Measurements from ENCODE around the gene COPS9.
A peak's percentile ranks its signal among the peaks of the same experiment; 100 is the strongest.

The COPS9 gene

DNA sequence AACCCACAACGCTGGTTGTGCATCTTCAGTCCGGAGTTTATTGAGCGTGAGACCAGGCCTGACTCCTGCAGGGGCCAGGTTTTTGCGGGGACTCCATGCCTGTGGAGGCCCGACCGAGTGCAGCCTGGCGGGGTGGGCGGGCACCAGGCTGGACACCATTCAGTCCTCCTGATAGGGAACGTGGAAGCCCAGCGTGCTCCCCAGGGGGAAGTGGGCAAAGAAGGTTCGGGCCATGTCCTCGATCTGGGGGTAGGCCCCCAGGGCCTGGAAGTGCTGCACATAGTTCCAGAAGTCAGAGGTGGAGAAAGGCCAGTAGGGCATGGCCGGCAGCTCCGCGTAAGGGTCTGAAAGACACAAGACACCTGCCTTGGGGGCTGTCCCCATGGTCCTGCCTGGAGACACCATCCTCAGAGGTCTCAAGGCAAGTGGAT, 2.9 kb upstream of the COPS9 start:
- H3K4me2 ChIP-seq (ENCODE audit: low read length): no peak overlapping the region
- peaks cover 26% of the 10 kb centered on the region for H3K27me3 ChIP-seq (ENCODE audit: control insufficient read depth, insufficient read depth, low read length)

DNA sequence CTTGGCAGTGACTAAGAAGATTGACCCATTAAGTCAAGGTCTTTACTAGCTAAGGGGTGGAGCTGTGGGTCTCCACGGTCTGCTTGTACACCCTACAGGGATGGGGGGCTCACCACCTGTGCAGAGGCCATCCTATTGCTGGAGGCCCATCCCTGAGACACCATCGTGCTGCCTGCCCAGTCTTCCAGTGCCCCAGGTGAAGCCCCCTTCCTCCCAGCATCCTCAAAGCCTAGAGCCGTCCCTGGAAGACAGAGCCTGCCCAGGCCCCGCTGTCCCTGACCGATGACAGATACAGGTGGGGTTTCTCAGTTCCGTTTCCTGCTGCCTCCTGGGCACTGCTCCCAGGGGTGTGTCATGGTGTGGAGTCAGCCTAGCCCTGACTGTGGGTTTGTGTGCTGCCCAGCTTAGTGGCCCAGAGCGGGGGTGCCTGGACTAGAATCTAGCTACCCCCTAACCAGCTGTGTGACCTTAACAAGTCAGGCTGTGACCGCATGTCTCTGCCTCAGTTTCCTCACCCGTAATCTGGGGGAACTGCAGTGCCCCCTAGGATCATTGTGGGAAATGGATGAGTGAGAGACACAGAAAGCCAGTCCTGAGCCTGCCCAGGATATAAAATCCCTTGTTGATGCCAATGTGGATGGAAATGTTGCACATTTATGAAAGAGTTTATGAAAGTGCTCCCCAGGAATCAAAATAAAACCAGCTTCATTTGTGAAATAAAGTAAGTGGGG, 2.3 kb upstream of the COPS9 start:
- H3K4me1 ChIP-seq (ENCODE audit: control insufficient read depth, insufficient read depth, low read length): peaks cover 17% of the 10 kb centered on the region
- peaks cover 25% of the 10 kb centered on the region for H3K27me3 ChIP-seq (ENCODE audit: control insufficient read depth, insufficient read depth, low read length)

More for the DNA sequence above, 2.9 kb upstream of the COPS9 start:
- Histone ChIP-seq H3K9me3 (replicated peaks; ENCODE audit: low read length) (no peaks in the 10 kb centered on the region), H3K4me1 (ENCODE audit: control insufficient read depth, insufficient read depth, low read length) (peaks cover 17% of the 10 kb centered on the region), H3K9ac (ENCODE audit: low read depth, low read length) (no peak overlapping the region), H3K36me3 (ENCODE audit: insufficient read depth, low read length) (no peaks in the 10 kb centered on the region), H3K4me3 (ENCODE audit: low read length) (no peak overlapping the region)

DNA sequence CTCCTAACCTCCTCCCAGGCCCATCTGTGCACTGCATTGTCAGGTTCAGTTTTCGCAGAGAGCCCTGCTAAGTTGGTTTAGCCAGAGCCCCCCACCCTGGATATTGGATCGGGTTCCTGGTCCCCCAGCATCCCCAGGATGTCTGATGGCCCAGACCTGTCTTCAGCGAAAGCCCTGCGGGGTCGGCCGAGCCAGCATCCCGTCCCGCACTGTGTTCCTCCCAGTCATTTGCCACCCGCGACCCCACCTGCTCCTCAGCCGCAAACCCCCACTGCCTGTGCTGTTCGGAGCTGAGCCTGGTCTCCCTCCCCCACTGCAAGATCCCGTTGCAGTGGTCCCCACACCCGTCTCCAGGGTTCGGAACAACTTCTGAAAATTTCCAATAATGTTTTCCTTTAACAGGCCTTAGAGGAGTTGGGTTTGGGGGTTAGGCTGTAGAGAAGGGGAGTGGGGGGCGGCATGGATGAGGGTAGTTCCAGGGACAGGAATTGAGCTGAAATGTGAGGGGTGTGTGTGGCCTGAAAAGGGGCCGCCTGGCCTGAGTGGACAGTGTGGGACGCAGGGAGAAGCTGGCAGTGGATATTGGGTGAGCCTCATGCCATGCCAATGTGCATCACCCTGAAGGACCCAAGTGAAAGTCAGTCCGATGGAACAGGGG, 1.6 kb upstream of the COPS9 start:
- no peak overlapping the region for H3K4me3 ChIP-seq (ENCODE audit: low read length)
- no peak overlapping the region for H3K9ac ChIP-seq (ENCODE audit: low read depth, low read length)
- H3K36me3 ChIP-seq (ENCODE audit: insufficient read depth, low read length): peaks cover 12% of the 10 kb centered on the region
- H3K9me3 ChIP-seq (replicated peaks; ENCODE audit: low read length): no peaks in the 10 kb centered on the region
- no peak overlapping the region for H3K4me2 ChIP-seq (ENCODE audit: low read length)
- H3K27me3 ChIP-seq (ENCODE audit: control insufficient read depth, insufficient read depth, low read length): peaks cover 18% of the 10 kb centered on the region
- H3K4me1 ChIP-seq (ENCODE audit: control insufficient read depth, insufficient read depth, low read length): peaks cover 17% of the 10 kb centered on the region

More for the DNA sequence above, 2.3 kb upstream of the COPS9 start:
- Histone ChIP-seq H3K36me3 (ENCODE audit: insufficient read depth, low read length) (peaks cover 6% of the 10 kb centered on the region), H3K4me3 (ENCODE audit: low read length) (no peak overlapping the region), H3K9ac (ENCODE audit: low read depth, low read length) (no peak overlapping the region), H3K9me3 (replicated peaks; ENCODE audit: low read length) (no peaks in the 10 kb centered on the region), H3K4me2 (ENCODE audit: low read length) (no peak overlapping the region)

DNA sequence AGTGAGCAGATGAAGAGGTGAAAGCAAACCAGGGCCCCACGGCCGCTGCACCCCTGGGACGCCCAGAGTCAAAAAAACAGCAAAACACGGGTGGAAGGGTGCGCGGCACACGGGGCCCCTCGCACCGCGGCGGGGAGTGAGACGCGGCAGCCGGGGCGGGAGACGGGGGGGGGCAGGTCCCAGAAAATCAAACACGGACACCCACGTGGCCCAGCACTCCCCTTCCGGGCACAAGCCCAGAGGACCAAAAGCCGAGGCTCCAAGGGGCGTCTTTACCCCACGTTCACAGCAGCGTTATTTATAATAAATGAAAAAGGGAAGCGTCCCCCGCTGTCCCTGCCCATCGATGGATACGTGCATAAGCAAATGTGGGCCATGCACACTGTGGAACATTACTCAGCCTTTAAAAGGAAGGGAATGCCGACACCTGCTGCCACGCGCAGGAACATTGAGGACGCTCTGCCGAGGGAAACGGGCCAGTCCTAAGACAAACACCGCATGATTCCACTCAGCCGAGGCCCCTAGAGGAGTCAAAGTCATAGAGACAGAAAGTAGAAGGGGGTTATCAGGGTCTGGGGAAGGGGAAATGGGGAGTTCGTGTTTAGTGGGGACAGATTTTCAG, 677 bp upstream of the COPS9 start:
- H3K9ac ChIP-seq (ENCODE audit: low read depth, low read length): peak overlapping the region; percentile 89
- H3K4me2 ChIP-seq (ENCODE audit: low read length): peak overlapping the region; percentile 86
- peaks cover 22% of the 10 kb centered on the region for H3K36me3 ChIP-seq (ENCODE audit: insufficient read depth, low read length)
- peak overlapping the region; percentile 88 for H3K4me3 ChIP-seq (ENCODE audit: low read length)
- peaks cover 17% of the 10 kb centered on the region for H3K4me1 ChIP-seq (ENCODE audit: control insufficient read depth, insufficient read depth, low read length)
- H3K9me3 ChIP-seq (replicated peaks; ENCODE audit: low read length): no peaks in the 10 kb centered on the region
- H3K27me3 ChIP-seq (ENCODE audit: control insufficient read depth, insufficient read depth, low read length): peaks cover 10% of the 10 kb centered on the region

DNA sequence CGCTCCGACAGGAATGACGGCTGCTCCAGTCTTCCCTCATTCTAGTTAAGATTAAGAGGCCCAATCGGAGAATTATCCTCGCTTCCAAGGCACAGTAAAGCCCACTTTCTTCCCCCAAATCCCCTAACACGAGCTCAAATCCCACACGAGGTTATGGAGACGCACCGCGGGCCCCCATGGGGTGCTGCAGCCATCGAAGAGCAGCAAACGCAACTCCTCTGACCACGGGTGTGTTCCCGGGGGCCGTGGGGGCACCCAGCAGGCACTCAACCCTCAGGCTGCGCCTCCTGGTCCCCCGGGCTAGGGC, 446 bp downstream of the COPS9 start:
- Histone ChIP-seq H3K9ac (ENCODE audit: low read depth, low read length) (peak overlapping the region; percentile 89), H3K4me2 (ENCODE audit: low read length) (peak overlapping the region; percentile 92), H3K4me1 (ENCODE audit: control insufficient read depth, insufficient read depth, low read length) (peaks cover 17% of the 10 kb centered on the region), H3K36me3 (ENCODE audit: insufficient read depth, low read length) (peaks cover 32% of the 10 kb centered on the region), H3K27me3 (ENCODE audit: control insufficient read depth, insufficient read depth, low read length) (no peaks in the 10 kb centered on the region), H3K4me3 (ENCODE audit: low read length) (peak overlapping the region; percentile 88), H3K9me3 (replicated peaks; ENCODE audit: low read length) (no peaks in the 10 kb centered on the region)

DNA sequence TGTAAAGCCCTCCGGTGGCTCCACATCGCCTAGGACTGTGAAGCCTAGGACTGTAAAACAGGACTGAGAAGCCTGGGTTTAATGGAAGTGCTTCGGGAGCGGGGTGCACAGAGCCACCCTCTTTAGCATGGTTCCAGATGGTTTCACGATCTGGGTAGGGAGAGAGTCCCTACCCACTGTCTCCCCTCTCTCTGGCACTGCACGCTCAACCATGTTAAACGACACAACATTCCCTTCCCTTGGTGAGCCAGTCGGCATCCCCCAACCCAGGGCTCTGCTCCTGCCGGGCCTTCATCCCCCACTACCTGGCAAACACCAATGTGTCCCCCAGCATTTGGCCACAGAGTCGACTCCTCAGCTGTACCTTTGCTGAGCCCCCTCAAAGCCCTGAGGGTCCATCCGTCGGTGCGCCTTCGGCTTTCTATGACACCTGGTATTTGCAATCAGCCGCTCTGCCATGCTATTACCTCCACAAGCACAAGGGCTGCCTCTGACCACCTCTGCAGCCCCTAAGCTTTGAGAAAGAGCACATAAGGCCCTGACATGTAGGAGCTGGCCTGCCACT, 1.1 kb downstream of the COPS9 start:
- H3K9ac ChIP-seq (ENCODE audit: low read depth, low read length): peak overlapping the region; percentile 89
- H3K4me1 ChIP-seq (ENCODE audit: control insufficient read depth, insufficient read depth, low read length): peaks cover 17% of the 10 kb centered on the region

DNA sequence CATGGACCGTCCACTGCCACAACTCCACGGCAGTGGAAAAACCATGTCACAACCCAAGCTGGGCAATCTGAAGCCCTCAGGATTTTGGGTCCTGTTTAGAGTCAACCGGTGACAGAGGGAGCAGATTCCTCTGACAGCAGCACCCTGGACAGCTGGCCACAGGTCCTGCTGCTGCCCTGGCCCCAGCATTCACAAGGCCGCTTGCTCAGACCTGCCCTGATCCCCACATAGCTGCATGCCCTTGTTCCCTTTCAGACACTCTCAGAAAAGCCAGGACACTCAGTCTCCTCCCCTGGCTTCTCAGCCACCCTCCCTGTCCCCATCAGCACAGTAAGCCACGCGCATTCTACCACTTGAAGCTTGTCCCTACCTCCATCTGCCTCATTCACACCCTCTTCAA, 1.6 kb downstream of the COPS9 start:
- Histone ChIP-seq H3K9ac (ENCODE audit: low read depth, low read length) (peak overlapping the region; percentile 89), H3K4me1 (ENCODE audit: control insufficient read depth, insufficient read depth, low read length) (peaks cover 17% of the 10 kb centered on the region), H3K27me3 (ENCODE audit: control insufficient read depth, insufficient read depth, low read length) (no peaks in the 10 kb centered on the region), H3K9me3 (replicated peaks; ENCODE audit: low read length) (no peaks in the 10 kb centered on the region), H3K36me3 (ENCODE audit: insufficient read depth, low read length) (peaks cover 44% of the 10 kb centered on the region), H3K4me3 (ENCODE audit: low read length) (peak overlapping the region; percentile 88), H3K4me2 (ENCODE audit: low read length) (peak overlapping the region; percentile 92)

More for the DNA sequence above, 1.1 kb downstream of the COPS9 start:
- Histone ChIP-seq H3K9me3 (replicated peaks; ENCODE audit: low read length) (no peaks in the 10 kb centered on the region), H3K36me3 (ENCODE audit: insufficient read depth, low read length) (peaks cover 38% of the 10 kb centered on the region), H3K27me3 (ENCODE audit: control insufficient read depth, insufficient read depth, low read length) (no peaks in the 10 kb centered on the region), H3K4me3 (ENCODE audit: low read length) (peak overlapping the region; percentile 88), H3K4me2 (ENCODE audit: low read length) (peak overlapping the region; percentile 92)

DNA sequence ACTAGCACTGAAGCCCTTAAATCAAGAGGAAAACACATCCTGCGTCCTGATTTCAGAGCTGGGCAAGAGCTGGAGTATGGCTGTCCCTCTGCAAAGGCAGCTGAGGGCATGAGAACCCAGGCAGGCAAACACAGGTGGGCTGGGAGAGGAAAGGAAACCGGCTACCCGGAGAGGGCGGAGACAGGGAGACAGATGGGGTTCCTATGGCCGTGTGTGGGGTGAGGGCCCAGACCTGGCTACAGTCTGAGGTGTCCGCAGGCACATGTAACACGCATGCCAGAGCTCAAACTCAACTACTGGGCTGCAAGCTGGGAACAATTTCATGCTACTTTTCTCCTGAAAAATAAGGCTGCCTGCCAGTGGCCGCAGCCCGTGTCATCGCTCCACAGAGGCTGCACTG, 2.7 kb downstream of the COPS9 start:
- peak overlapping the region; percentile 92 for H3K4me2 ChIP-seq (ENCODE audit: low read length)
- no peak overlapping the region for H3K4me3 ChIP-seq (ENCODE audit: low read length)
- no peak overlapping the region for H3K9ac ChIP-seq (ENCODE audit: low read depth, low read length)
- no peaks in the 10 kb centered on the region for H3K9me3 ChIP-seq (replicated peaks; ENCODE audit: low read length)
- no peaks in the 10 kb centered on the region for H3K27me3 ChIP-seq (ENCODE audit: control insufficient read depth, insufficient read depth, low read length)
- peaks cover 52% of the 10 kb centered on the region for H3K36me3 ChIP-seq (ENCODE audit: insufficient read depth, low read length)
- H3K4me1 ChIP-seq (ENCODE audit: control insufficient read depth, insufficient read depth, low read length): peaks cover 17% of the 10 kb centered on the region

DNA sequence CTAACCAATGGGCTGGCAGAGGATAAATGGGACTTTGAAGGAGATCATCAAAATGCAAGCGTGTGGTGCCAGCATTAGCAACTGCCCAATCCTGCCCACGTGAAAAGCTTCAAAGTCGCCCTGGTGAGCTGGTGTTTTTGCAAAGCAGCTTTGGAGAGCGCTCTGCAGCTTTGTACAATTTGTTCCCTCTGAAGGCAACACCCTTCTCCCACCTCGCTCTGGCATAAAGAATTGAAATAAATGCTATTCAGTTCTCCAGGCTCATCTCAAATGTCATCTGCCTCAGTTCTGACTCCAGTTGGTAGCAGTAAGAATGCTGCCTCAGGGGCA, 3.5 kb downstream of the COPS9 start:
- Histone ChIP-seq H3K4me3 (ENCODE audit: low read length) (no peak overlapping the region), H3K4me2 (ENCODE audit: low read length) (no peak overlapping the region), H3K9me3 (replicated peaks; ENCODE audit: low read length) (no peaks in the 10 kb centered on the region), H3K36me3 (ENCODE audit: insufficient read depth, low read length) (peaks cover 60% of the 10 kb centered on the region), H3K27me3 (ENCODE audit: control insufficient read depth, insufficient read depth, low read length) (no peaks in the 10 kb centered on the region), H3K9ac (ENCODE audit: low read depth, low read length) (no peak overlapping the region), H3K4me1 (ENCODE audit: control insufficient read depth, insufficient read depth, low read length) (peaks cover 17% of the 10 kb centered on the region)

DNA sequence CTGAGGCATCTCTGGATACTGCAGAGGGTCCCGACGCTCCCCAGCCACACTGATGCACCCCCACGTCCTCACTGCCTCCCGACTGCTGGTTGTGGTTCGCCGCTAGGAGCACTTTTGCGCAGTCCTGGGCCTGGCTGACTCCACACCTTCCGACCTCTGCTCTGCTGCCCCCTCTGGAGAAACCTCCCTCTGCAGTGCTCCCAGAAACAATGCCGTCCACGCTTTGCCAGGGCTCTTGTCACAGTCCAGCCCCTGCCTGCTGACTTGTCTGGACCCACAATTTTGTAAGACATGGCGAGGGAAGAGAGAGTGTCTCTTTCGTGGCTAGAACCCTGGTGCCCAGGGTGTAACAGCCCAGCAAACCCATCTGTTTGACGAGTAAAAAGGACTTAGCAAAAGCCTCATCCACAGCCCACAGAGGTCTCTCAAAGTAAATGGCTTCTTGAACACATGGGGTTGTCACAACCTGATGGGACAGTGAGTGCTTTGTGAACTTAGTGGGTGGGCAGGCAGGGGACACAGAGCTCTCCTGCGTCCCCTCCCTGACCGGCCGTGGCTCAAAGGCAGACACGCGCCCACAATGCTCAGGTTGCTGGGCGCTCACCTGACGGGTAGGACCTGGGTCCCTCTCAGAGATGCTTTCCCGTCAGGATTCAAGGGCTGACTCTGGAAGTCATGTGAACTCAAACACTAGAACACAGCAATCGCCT, 4.0 kb downstream of the COPS9 start:
- Histone ChIP-seq H3K9ac (ENCODE audit: low read depth, low read length) (no peak overlapping the region), H3K36me3 (ENCODE audit: insufficient read depth, low read length) (peaks cover 65% of the 10 kb centered on the region), H3K27me3 (ENCODE audit: control insufficient read depth, insufficient read depth, low read length) (no peaks in the 10 kb centered on the region), H3K4me1 (ENCODE audit: control insufficient read depth, insufficient read depth, low read length) (peaks cover 17% of the 10 kb centered on the region), H3K4me2 (ENCODE audit: low read length) (no peak overlapping the region), H3K4me3 (ENCODE audit: low read length) (no peak overlapping the region), H3K9me3 (replicated peaks; ENCODE audit: low read length) (no peaks in the 10 kb centered on the region)

DNA sequence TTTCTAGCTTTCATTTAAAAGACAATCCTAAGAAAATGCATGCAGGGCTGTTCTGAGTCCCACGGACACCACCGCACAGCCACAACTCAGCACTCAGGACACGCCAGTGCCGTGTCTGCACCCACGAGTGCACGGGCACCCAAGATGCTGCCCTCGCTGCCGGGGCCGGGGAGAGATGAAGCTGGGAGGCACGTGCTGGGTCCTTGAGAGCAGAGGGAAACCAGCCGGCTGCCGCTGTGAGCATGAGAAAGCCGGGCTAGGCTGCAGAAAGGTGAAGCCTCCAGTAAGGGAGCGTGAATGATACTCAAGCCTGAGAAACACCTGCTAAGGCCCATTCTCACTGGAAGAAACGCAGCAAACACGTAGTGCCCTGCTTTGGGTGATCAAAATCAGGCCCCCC, 4.8 kb downstream of the COPS9 start:
- Histone ChIP-seq H3K4me1 (ENCODE audit: control insufficient read depth, insufficient read depth, low read length) (peaks cover 13% of the 10 kb centered on the region), H3K27me3 (ENCODE audit: control insufficient read depth, insufficient read depth, low read length) (no peaks in the 10 kb centered on the region), H3K9me3 (replicated peaks; ENCODE audit: low read length) (no peaks in the 10 kb centered on the region), H3K36me3 (ENCODE audit: insufficient read depth, low read length) (peaks cover 70% of the 10 kb centered on the region), H3K9ac (ENCODE audit: low read depth, low read length) (no peak overlapping the region), H3K4me3 (ENCODE audit: low read length) (no peak overlapping the region), H3K4me2 (ENCODE audit: low read length) (no peak overlapping the region)
